HepG2 (cell line): ENCODE results near the gene SLC25A22. TPM values are rescaled to one million over a fixed set of nuclear protein-coding genes. Genes with fewer than 3 reads are reported as not detected.
A peak's percentile ranks its signal among the peaks of the same experiment; 100 is the strongest.

Experiments used
- GLI4 ChIP-seq: sonication (generic); formaldehyde crosslinking; IDR thresholded peaks from 2 replicates; pipeline ENCODE4 v1.5.1; 2020; ENCODE audit warnings: missing genetic modification reagents, mild to moderate bottlenecking, moderate library complexity, borderline replicate concordance
- KLF11 ChIP-seq: IDR thresholded peaks from 2 replicates; pipeline ENCODE4 v1.6.1; 2016; ENCODE audit warnings: missing compliant biosample characterization
- RARA ChIP-seq: IDR thresholded peaks from 2 replicates; pipeline ENCODE4 v1.6.1; 2016; ENCODE audit warnings: missing genetic modification reagents, missing compliant biosample characterization
- SAFB2 ChIP-seq: sonication (generic); formaldehyde crosslinking; IDR thresholded peaks from 2 replicates; pipeline ENCODE4 v1.5.1; 2020; ENCODE audit warnings: missing genetic modification reagents, low read depth, mild to moderate bottlenecking, borderline replicate concordance
- SMARCC2 ChIP-seq: fragments of 450-650 bp; IDR thresholded peaks from 2 replicates; pipeline ENCODE4 v1.6.1; 2017; ENCODE audit warnings: antibody characterized with exemption, mild to moderate bottlenecking
- SRSF9 ChIP-seq: fragments of 200-400 bp; formaldehyde crosslinking; IDR thresholded peaks from 2 replicates; pipeline ENCODE4 v1.6.1; 2018; ENCODE audit warnings: borderline replicate concordance, mild to moderate bottlenecking, low read depth, low read length; ENCODE audit not compliant: insufficient read depth, poor library complexity, severe bottlenecking
- XBP1 ChIP-seq: sonication (generic); formaldehyde crosslinking; IDR thresholded peaks from 2 replicates; pipeline ENCODE4 v1.5.0; 2020; ENCODE audit warnings: missing genetic modification reagents
- ZBTB7A ChIP-seq: sonication (generic); formaldehyde crosslinking; IDR thresholded peaks from 2 replicates; pipeline ENCODE4 v1.8.0; 2022; ENCODE audit warnings: mild to moderate bottlenecking, missing genetic modification reagents
- ZNF234 ChIP-seq: sonication (generic); formaldehyde crosslinking; conservative IDR thresholded peaks from 2 replicates; pipeline ENCODE4 v1.5.1; 2020; ENCODE audit warnings: mild to moderate bottlenecking, missing genetic modification reagents
- ZSCAN12 ChIP-seq: sonication (generic); formaldehyde crosslinking; IDR thresholded peaks from 2 replicates; pipeline ENCODE4 v1.9.0; 2021; ENCODE audit warnings: mild to moderate bottlenecking, missing genetic modification reagents
- polyA plus RNA-seq, 8 experiments: library from polyadenylated mRNA; depleted of rRNA in 3 of 8; stranded (reverse) in 7 of 8; unstranded in 1 of 8; fragments of >200 nt; fragmentation: Illumina TruSeq in 4 of 8; extraction: Trizol in 4 of 8; gene quantifications; 2 replicates each; pipeline versions ENCODE4 v1.2.1 to v1.2.3, GENCODE V29; 2011 to 2016; ENCODE audit warnings: low read depth in 4 of 8, missing spikeins in 1 of 8, mixed read lengths in 1 of 8; ENCODE audit not compliant: insufficient read depth in 1 of 8
- total RNA-seq, 5 experiments: library from RNA; depleted of rRNA; stranded (reverse); fragments of >200 nt; fragmentation: Illumina TruSeq; extraction: Trizol; gene quantifications; 2 replicates each; pipeline ENCODE4 v1.2.3, GENCODE V29; 2016; ENCODE audit warnings: low read depth in 1 of 5
- TF ChIP-seq, protein P1 (sequence below): IDR thresholded peaks from 2 replicates; pipeline ENCODE4 v1.6.1; 2016; ENCODE audit warnings: low read depth
- TF ChIP-seq, protein P2 (sequence below): sonication (generic); formaldehyde crosslinking; IDR thresholded peaks from 2 replicates; pipeline ENCODE4 v1.9.0; 2021; ENCODE audit warnings: missing genetic modification reagents, borderline replicate concordance
- TF ChIP-seq, protein P3 (sequence below), 2 experiments: sonication (generic) in 1 of 2; formaldehyde crosslinking in 1 of 2; IDR thresholded peaks; 2 replicates each; pipeline versions ENCODE4 v1.5.1 to v1.6.1; 2011 to 2020; ENCODE audit warnings: borderline replicate concordance in 1 of 2, low read depth in 1 of 2, low read length in 1 of 2, mild to moderate bottlenecking in 1 of 2, missing genetic modification reagents in 1 of 2, moderate library complexity in 1 of 2
- TF ChIP-seq, protein P4 (sequence below): IDR thresholded peaks from 2 replicates; pipeline ENCODE4 v1.6.1; 2016; ENCODE audit warnings: missing biosample characterization, missing genetic modification reagents, low read depth
- TF ChIP-seq, protein P5 (sequence below): sonication (generic); formaldehyde crosslinking; IDR thresholded peaks from 2 replicates; pipeline ENCODE4 v1.5.0; 2020; ENCODE audit warnings: mild to moderate bottlenecking, missing genetic modification reagents

The SLC25A22 gene
- total and polyA plus RNA-seq, 2 of the 13 experiments (the other 11 are each of a cell fraction or from before 2014, with no cell fraction given), result 12.4 to 19.2 TPM

DNA sequence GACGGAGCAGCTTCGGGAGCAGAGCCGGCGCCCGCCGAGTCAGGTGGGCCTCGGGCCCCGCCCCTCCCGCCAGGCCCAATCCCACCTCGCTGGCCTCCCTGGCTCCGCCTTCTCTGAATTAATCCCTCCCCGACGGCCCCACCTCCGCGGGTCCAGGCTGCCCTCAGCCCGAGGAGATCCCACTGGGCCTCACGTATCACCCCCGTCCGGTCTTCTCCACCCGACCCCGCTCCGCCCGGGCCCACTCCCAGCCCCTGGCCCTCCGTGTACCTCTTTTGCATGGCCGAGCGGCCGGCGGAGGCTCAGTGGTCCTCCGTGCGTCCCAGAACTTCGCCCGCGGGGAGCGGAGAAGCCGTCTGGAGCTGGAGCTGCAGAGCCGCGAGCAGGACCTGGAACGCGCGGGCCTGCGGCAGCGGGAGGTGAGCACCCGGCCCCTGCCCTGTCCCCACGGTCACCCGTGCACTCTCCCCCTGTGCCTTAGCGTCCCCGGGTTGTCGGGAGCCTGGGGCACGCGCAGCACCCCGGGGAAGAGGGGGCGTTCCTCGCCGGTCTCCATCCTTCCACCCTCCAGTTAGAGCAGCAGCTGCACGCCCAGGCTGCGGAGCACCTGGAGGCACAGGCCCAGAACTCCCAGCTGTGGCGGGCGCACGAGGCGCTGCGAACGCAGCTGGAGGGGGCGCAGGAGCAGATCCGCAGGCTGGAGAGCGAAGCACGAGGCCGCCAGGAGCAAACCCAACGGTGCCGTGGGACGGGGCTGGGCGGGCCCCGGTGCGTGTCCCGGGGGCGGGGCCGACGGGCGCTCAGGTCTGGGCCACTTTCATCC, 32.4 kb upstream of the SLC25A22 start (continued):
- TF ChIP-seq, protein P1, sequence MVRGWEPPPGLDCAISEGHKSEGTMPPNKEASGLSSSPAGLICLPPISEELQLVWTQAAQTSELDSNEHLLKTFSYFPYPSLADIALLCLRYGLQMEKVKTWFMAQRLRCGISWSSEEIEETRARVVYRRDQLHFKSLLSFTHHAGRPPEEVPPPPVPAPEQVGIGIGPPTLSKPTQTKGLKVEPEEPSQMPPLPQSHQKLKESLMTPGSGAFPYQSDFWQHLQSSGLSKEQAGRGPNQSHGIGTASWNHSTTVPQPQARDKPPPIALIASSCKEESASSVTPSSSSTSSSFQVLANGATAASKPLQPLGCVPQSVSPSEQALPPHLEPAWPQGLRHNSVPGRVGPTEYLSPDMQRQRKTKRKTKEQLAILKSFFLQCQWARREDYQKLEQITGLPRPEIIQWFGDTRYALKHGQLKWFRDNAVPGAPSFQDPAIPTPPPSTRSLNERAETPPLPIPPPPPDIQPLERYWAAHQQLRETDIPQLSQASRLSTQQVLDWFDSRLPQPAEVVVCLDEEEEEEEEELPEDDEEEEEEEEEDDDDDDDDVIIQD (CRISPR knock-in tag), result no peak
- TF ChIP-seq, protein P2, sequence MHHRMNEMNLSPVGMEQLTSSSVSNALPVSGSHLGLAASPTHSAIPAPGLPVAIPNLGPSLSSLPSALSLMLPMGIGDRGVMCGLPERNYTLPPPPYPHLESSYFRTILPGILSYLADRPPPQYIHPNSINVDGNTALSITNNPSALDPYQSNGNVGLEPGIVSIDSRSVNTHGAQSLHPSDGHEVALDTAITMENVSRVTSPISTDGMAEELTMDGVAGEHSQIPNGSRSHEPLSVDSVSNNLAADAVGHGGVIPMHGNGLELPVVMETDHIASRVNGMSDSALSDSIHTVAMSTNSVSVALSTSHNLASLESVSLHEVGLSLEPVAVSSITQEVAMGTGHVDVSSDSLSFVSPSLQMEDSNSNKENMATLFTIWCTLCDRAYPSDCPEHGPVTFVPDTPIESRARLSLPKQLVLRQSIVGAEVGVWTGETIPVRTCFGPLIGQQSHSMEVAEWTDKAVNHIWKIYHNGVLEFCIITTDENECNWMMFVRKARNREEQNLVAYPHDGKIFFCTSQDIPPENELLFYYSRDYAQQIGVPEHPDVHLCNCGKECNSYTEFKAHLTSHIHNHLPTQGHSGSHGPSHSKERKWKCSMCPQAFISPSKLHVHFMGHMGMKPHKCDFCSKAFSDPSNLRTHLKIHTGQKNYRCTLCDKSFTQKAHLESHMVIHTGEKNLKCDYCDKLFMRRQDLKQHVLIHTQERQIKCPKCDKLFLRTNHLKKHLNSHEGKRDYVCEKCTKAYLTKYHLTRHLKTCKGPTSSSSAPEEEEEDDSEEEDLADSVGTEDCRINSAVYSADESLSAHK (CRISPR knock-in tag), result no peak
- TF ChIP-seq, protein P3, sequence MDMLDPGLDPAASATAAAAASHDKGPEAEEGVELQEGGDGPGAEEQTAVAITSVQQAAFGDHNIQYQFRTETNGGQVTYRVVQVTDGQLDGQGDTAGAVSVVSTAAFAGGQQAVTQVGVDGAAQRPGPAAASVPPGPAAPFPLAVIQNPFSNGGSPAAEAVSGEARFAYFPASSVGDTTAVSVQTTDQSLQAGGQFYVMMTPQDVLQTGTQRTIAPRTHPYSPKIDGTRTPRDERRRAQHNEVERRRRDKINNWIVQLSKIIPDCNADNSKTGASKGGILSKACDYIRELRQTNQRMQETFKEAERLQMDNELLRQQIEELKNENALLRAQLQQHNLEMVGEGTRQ (IDR thresholded peaks at IDR 0.05; ENCODE audit: low read depth, low read length), result peak; percentile 48; the same call in 1 of the 2 replicates
- TF ChIP-seq, protein P3 (CRISPR knock-in tag; IDR thresholded peaks at IDR 0.05; ENCODE audit: borderline replicate concordance), result peak; percentile 14; the same call in 1 of the 2 replicates
- TF ChIP-seq KLF11 (CRISPR knock-in tag), result no peak
- no peak for TF ChIP-seq RARA
- no peak for TF ChIP-seq ZSCAN12
- no peak for TF ChIP-seq SMARCC2
- TF ChIP-seq ZBTB7A, result 0 out of 2 replicates have a peak, but pooled peaks have one; percentile 11
- TF ChIP-seq, protein P4, sequence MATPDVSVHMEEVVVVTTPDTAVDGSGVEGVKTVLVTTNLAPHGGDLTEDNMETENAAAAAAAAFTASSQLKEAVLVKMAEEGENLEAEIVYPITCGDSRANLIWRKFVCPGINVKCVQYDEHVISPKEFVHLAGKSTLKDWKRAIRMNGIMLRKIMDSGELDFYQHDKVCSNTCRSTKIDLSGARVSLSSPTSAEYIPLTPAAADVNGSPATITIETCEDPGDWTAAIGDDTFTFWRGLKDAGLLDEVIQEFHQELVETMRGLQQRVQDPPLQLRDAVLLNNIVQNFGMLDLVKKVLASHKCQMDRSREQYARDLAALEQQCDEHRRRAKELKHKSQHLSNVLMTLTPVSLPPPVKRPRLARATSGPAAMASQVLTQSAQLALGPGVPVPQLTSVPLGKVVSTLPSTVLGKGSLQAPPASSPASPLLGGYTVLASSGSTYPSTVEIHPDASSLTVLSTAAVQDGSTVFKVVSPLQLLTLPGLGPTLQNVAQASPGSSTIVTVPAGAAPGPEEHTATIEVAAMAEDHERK, result no peak
- TF ChIP-seq XBP1, result no peak
- TF ChIP-seq SAFB2 (CRISPR knock-in tag), result no peak; the same call in 1 of the 2 replicates
- TF ChIP-seq SRSF9, result no peak
- TF ChIP-seq GLI4 (CRISPR knock-in tag), result no peak
- TF ChIP-seq, protein P5, sequence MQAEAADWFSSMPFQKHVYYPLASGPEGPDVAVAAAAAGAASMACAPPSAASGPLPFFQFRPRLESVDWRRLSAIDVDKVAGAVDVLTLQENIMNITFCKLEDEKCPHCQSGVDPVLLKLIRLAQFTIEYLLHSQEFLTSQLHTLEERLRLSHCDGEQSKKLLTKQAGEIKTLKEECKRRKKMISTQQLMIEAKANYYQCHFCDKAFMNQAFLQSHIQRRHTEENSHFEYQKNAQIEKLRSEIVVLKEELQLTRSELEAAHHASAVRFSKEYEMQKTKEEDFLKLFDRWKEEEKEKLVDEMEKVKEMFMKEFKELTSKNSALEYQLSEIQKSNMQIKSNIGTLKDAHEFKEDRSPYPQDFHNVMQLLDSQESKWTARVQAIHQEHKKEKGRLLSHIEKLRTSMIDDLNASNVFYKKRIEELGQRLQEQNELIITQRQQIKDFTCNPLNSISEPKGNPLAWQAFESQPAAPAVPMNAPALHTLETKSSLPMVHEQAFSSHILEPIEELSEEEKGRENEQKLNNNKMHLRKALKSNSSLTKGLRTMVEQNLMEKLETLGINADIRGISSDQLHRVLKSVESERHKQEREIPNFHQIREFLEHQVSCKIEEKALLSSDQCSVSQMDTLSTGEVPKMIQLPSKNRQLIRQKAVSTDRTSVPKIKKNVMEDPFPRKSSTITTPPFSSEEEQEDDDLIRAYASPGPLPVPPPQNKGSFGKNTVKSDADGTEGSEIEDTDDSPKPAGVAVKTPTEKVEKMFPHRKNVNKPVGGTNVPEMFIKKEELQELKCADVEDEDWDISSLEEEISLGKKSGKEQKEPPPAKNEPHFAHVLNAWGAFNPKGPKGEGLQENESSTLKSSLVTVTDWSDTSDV (CRISPR knock-in tag), result peak; percentile 92
- TF ChIP-seq ZNF234 (CRISPR knock-in tag), result no peak
